Mammary epithelial cell (primary cell): Measurements from ENCODE around the gene TPP1.

Experiments used
- EZH2 ChIP-seq: IDR thresholded peaks from 2 replicates; pipeline ENCODE4 v1.6.1; 2012; ENCODE audit warnings: low read length, inconsistent platforms, borderline replicate concordance
- TF ChIP-seq, protein P1 (sequence below), 2 donors: IDR thresholded peaks in 1 of 2; conservative IDR thresholded peaks in 1 of 2; 2 replicates each; pipeline ENCODE4 v1.5.1; 2011 to 2012; ENCODE audit warnings: inconsistent platforms in 2 of 2, low read length in 2 of 2, mild to moderate bottlenecking in 2 of 2, control low read depth in 1 of 2, low read depth in 1 of 2; ENCODE audit not compliant: insufficient read depth in 1 of 2; ENCODE audit errors: extremely low read depth in 1 of 2

DNA sequence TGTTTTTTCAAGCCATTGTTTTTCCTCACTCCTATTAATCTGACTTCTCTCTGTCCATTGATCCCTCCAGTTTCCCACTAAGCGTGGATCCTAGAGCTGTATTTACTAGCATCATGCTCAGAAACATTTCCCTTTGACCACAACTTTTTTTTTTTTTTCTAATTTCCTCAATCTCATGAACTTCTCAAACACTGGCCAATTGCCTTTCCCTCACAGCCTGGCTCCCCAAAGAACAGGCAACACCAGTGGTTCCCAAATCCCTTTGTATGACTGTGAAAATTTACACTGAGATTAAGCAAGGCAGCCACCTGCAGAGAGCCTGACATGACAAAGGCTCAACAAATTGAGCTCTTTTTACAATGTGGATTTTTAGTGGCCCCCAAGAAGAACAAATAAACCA lies 1.4 kb upstream of the TPP1 start:
- TF ChIP-seq, protein P1, sequence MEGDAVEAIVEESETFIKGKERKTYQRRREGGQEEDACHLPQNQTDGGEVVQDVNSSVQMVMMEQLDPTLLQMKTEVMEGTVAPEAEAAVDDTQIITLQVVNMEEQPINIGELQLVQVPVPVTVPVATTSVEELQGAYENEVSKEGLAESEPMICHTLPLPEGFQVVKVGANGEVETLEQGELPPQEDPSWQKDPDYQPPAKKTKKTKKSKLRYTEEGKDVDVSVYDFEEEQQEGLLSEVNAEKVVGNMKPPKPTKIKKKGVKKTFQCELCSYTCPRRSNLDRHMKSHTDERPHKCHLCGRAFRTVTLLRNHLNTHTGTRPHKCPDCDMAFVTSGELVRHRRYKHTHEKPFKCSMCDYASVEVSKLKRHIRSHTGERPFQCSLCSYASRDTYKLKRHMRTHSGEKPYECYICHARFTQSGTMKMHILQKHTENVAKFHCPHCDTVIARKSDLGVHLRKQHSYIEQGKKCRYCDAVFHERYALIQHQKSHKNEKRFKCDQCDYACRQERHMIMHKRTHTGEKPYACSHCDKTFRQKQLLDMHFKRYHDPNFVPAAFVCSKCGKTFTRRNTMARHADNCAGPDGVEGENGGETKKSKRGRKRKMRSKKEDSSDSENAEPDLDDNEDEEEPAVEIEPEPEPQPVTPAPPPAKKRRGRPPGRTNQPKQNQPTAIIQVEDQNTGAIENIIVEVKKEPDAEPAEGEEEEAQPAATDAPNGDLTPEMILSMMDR (conservative IDR thresholded peaks at IDR 0.05 in 1 of 2, IDR thresholded peaks at IDR 0.05 in 1 of 2; ENCODE audit: extremely low read depth in 1 of 2, insufficient read depth in 1 of 2, low read depth in 1 of 2, low read length in 2 of 2), result no peak
- no peak for TF ChIP-seq EZH2
